B cell (primary cell): Measurements from ENCODE around the gene EYS.

Source experiments
- EZH2 ChIP-seq: IDR thresholded peaks from 2 replicates; pipeline ENCODE4 v1.6.1; 2012; ENCODE audit warnings: borderline replicate concordance, low read depth, mild to moderate bottlenecking, moderate library complexity, low read length; ENCODE audit not compliant: insufficient read depth, poor library complexity, severe bottlenecking
- TF ChIP-seq, protein P1 (sequence below): fragments of 200-600 bp; IDR thresholded peaks from one replicate; pipeline ENCODE4 v1.8.0; 2022; ENCODE audit warnings: antibody characterized with exemption, mild to moderate bottlenecking

DNA sequence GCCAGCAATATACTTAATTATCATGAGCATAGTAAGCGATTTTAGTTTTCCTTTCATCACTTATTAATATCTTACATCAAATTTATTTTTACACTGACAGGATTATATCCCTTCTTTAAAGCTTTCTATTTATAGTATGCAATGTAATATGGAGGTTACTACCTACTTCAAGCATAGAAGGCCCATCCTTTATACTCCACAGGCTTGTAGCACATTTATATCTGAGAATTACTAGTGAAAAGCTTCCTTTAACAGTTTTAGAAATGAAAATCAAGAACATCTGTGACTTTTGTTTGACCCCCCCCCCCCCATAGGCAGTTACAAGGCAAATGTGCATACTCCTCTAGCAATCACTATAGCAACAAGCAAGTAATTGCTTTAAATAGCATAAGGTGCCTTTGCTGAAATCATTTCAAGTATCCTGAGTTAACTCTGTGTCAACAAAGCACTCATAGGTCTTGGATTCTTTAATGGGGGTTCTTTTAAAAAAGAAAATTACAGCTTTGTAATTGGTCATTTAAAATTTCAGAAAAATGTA is 1153.7 kb downstream of the EYS start:
- TF ChIP-seq, protein P1, sequence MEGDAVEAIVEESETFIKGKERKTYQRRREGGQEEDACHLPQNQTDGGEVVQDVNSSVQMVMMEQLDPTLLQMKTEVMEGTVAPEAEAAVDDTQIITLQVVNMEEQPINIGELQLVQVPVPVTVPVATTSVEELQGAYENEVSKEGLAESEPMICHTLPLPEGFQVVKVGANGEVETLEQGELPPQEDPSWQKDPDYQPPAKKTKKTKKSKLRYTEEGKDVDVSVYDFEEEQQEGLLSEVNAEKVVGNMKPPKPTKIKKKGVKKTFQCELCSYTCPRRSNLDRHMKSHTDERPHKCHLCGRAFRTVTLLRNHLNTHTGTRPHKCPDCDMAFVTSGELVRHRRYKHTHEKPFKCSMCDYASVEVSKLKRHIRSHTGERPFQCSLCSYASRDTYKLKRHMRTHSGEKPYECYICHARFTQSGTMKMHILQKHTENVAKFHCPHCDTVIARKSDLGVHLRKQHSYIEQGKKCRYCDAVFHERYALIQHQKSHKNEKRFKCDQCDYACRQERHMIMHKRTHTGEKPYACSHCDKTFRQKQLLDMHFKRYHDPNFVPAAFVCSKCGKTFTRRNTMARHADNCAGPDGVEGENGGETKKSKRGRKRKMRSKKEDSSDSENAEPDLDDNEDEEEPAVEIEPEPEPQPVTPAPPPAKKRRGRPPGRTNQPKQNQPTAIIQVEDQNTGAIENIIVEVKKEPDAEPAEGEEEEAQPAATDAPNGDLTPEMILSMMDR: no peak
- TF ChIP-seq EZH2: no peak
